Activated naive CD4-positive, alpha-beta T cell treated with anti-CD3 and anti-CD28 coated beads, Interleukin-2, amount 50 U/mL, for 16 hours (primary cell): Measurements from ENCODE around the gene RAB1B.
"Not testable (repeated sequence)": the region's sequence is repeated elsewhere in the genome, so short reads cannot be mapped to it uniquely, and the experiment has no call there.

Experiments used
- DNase-seq: peaks from one replicate; pipeline ENCODE4 v3.0.0-alpha.2; 2020

RAB1B gene

DNA sequence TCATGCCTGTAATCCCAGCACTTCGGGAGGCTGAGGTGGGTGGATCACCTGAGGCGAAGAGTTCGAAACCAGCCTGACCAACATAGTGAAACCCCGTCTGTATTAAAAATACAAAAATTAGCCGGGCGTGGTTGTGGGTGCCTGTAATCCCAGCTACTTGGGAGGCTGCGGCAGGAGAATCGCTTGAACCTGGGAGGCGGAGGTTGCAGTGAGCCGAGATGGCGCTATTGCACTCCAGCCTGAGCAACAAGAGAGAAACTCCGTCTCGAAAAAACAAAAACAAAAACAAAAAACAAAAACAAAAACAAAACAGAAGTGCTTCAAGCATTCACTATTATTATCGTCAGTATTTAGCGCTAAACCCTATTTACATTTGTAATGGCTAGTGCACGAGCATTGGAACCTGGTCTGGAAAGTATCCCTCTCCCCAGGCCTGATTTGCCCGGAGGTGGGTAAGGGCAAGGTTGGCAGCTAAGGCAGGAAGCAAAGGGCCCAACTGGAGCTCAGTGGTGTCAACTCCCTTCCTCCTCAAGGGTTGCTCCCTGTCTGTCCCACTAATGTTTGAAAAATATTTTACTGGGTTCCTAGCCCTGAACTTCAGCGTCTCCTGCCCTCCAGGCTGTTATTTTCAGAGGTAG lies 42.5 kb downstream of the RAB1B start:
- not testable (repeated sequence) for DNase-seq

DNA sequence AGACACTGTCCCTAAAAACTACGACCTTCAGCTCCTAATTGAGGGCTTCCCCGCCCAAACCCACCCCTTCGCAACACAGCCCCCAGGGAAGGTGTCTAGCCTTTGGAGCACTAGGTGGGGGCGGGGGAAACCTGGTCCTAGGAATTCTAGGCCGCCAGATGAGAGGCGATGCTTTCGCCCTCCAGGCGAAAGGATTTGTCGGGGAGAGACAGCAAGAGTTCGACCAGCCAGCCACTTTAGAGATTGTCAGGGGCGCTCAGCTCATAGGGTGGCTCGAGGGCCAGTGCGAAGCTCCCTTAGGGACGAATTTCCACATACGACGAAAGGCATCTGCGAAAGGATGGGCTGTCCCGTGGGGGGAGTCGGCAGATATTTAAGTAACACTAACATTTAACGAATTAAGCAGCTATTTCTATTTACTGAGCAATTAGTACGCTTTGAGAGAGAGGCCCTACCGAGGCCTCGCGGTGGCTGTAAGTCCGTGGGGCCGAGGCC lies 43.1 kb downstream of the RAB1B start:
- no peak for DNase-seq

DNA sequence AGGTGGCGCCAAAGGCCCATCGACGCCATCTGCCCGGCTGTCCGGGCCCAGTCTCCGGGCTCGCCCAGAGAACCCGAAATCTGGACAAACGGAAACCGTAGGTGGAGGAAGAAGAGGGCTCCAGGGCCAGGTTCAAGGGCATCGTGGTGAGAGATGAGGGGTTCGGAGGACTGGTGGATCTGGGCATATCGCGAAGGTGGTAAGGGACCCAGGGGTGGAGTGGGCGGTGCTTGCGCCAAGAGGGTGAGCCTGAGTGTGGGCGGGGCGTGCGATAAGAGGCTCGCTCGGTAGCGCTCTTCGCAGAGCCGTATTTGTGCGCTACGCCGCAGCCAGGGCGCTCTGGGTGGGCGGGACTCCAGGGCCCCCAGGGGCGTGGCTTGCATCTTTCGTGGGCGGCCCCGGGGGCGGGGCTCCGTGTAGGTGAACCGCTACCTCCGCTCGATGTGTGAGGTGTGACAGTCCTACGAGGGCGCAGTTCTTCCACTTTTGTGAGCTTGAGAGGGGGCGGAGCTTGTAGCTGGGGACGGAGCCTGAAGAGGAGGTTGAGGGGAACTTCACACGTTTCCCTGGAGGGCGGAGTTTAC lies 43.6 kb downstream of the RAB1B start:
- DNase-seq, result peak; percentile 95

DNA sequence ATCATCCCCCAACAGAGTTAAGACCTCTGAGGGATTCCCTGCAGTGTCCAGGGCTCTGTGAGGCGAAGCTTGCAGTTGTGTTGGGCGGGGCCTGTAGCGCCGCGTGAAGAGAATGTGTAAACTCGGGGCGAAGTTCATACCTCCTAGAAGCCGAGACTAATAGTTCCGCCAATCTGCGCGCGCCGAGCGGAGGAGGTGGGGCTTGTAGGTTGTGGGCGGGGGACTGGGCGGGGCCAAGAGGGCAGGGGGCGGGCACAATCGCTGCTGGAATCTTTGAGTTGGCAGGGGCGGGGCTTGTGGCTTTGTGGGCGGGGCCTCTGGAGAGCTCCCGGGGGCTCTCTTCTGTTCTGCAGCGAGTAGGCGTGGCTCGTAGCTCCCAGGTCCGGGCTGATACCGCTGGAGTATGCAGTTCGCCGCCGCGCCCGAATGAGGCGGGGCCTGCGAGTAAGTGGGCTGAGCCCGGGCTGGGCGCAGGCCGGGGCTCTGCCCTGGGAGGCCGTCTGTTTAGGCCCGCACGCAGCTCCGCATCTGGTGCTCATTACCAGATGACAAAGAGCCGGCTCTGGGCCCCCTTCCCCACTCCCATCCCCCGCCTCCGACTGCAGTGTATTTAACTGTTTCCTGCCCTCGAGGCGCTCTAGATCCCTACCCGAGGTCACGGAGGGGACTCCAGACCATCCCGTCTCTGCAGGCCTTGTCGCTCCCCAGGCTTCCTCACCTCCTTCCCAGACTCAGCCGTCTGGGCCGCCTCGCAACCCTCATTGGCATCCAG lies 44.3 kb downstream of the RAB1B start:
- DNase-seq, result peak; percentile 97

DNA sequence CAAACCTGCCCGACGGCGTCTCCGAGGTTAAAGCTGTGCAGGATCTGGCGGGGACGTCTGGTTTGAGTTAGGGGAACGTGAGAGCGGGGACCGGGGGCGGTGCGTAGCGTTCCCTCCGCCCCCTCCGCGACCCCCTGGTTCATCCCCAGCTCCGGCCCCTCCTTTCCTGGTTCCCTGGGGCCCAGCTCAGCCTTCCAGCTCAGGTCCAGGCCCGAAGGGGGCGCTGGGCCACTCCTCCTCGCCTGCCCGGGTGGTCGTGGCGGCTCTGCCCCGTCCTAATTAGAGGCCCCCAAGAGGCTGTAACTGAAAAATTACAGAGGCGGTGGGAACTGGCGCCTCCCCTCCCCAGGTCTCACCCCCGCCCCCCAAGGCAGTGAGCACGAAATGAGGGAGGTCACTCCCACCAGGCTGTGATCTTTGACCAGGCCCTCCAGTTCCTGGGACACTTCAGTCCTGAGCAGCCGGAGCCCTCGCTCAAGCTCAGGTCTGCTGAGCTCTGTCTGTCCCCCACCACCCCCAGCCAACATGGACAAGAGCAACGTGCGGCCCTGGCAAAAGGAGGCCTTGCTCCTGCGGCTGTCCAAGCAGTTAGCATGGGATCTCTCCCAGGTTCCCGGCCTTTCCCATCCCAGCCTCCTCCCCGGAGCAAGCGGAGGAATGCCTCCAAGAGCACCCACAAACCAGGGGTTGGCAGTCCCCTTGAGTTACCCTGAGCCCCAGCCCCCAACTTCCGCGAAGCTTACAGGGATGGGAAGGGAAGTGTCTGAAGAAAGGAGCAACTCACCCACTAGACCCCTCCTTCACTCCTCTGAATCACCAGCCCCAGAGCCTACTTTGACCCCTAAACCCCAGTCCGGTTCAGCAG lies 45.1 kb downstream of the RAB1B start:
- DNase-seq, result no peak

DNA sequence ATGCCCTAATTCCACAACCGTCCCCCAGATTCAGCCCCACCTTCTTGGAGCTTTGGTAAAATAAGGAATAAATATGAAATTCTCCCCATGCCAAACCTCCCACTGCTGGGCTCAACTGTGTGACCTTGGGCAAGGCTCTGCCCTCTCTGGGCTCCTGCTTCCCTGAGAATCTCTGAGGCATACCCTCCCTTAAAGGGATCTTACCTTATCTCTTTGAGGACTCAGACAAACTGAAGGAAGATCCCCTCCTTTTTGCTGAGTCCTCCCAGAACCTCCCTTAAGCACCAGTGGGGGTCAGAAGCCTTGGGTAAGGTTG lies 45.7 kb downstream of the RAB1B start:
- no peak for DNase-seq

DNA sequence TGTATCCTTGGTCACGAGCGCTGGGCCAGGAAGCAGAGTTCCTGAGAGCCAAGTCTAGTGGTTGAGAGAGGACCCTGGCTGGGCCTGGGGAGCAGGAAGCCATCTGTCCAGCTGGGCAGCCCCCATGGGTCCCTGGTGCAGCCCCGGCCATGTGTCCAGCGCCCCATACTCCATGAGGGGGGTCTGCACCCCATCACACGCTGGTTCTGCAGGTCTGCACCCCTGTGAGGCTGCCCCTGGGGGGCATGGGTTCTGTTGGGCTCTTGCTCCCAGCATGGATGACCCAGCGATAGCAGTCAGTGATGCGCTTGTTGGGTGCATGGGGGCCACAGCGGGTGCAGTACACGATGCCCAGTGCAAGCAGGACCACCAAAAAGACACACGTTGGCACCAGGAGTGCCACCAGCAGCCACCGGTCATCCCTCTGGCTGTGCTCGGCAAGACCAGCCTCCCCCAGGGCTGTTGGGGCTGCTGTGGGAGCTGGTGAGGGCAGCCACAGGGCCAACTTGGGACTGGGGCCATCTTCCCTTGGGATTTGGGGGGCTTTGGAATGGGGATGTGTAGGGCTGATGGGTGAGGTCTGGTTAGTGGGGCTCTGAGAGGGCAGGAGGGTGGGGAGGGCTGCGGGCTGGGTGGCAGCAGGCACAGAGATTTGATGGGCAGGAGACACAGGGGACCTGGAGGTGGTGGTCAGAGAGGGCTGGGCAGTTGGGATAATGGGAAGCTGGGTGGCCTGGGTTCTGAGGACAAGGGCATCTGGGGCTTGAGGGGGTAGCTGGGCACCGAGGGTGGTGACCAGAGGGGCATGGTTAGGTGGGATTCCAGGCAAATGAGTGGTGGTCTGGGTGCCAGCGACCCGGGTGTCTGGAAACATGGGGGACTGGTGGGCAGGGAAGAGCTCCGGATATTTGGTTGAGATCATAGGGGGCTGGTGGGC lies 46.4 kb downstream of the RAB1B start:
- DNase-seq, result no peak

DNA sequence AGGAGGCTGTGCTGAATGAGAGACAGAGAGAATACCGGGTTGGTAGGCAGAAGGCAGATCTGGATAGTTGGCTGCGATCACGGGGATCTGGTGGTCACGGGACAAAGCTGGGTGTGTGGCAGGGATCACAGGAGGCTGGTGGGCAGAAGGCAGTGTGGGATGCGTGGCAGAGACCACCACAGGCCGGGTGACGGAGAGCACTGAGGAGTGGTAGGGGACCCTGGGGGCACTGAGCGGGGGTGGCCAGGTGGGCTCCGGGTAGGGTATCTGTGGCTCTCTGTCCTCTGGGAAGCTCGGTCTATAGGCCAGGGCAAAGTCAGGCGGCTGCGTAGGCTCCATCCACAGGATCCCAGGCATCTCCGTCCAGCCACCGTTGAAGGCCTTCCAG lies 47.1 kb downstream of the RAB1B start:
- DNase-seq, result no peak

DNA sequence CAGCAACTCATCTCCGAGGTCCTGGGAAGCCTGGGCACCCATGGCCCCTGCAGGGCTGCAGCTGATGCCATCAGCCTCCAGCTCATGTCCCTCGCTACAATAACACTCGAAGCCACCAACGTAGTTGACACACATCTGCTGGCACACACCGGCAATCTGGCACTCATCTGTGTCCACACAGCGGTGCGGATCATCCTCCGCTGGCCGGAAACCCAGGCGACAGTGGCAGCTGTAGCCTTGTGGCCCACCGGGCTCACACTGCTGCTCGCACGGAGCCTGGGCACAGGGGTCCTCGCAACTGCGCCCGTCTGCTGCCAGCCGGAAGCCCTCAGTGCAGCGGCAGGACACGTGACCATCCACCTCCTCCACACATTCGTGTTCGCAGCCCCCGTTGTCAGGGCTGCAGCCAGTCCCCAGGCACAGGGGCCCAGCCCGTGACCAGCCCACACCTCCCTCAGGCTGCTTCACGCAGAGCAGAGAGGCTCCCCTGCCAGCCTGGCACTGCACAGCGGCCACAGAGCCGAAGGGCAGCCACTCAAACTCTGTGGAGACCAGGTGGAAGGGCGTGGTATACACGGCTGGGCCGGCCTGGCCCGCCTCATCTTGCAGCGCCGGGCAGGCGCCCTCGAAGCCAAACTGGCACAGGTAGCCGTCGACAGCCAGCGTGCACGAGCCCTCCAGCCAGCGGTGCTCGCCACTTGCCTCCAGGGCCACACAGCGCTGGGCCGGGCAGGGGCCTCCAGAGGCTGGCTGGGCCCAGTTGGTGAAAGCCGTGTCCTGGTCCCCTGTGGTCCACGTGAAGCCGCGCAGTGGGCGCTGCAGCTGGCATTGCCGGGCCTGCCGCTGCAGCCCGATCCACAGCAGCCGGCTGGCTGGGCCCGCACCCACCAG lies 47.7 kb downstream of the RAB1B start:
- DNase-seq, result no peak

DNA sequence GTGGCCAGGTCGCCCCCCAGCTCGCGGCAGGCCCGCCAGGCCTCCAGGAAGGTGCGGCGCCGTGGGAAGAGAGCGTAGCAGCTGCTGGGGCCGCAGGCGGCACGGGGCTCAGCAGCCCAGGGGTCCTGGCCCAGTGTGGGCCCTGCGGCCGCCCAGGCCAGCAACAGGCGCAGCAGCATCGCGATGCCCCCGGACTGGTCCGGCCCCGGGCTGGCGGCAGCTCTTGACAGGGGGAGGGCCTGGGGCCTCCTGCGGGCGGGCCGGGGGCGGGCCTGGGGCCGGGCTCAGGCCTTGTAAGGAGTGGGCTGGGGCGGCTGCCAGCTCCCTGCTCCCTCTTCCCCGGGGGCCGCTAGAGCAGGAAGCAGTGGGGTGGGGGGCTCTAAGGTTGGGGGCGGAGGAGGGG lies 48.4 kb downstream of the RAB1B start, which contains the start of gene CD248:
CD248 (minus strand) TSS at position 196 of the 403 bp plus-strand sequence; CDS start at position 179, 17 bp downstream.
- no peak for DNase-seq

DNA sequence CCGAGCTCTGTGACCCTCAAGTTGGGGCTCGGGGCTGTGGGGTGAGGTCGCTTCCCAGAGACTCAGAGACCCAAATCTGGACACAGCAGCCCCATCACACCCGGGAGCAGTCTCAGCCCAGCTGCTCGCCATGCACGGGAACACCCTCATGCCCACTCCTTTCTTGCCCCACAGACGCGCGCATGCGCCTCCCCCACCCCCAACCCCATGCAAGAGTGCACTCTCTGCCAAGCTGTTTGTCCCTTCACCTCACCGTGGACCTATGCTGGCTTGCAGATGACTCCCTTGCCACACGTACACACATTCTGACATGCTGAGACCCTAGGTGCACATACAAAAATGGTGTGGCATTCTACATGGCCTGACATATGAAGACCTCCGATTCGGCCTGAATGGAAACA lies 48.9 kb downstream of the RAB1B start:
- DNase-seq, result peak; percentile 53

DNA sequence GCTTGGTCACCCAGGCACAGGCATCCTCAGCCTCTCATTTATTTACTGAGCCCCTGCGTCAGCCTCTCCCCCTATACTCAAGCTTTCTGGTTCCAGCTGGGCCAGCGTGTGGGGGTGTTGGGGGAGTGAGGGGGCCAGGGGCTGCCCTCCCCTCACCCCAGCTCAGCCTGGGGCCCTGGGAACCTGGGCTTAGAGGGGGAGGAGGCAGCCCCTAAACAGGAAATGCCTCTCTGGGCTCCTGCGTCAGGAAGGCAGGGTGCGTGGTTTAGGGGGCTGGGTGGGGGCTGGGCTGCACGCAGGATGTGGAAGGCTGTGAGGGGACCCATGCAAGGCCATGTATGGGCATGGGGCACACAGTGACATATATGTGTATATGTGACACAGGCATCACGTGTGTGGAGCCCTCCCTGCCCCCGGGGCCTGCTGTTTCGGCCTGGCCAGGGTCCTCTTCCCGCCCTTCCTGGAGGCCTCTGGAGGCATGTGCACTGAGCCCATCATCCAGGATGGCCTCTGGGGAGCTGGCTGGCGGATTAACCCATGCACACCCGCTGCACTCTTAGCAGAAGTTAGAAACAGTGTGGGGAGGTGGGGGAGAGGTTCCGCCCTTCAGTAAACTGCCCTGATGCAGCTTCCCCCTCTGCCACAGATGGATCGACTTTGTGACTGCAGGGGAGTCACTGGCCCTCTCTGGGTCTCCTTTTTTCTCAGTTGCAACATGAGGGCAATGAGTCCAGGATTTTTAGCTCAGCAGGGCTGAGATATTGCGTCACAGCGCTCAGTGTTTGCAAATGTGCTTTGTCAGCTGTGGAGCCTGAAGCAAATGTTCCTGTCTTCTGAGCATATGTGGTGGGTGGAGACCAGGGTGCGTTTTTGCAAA lies 49.5 kb downstream of the RAB1B start:
- DNase-seq, result no peak

DNA sequence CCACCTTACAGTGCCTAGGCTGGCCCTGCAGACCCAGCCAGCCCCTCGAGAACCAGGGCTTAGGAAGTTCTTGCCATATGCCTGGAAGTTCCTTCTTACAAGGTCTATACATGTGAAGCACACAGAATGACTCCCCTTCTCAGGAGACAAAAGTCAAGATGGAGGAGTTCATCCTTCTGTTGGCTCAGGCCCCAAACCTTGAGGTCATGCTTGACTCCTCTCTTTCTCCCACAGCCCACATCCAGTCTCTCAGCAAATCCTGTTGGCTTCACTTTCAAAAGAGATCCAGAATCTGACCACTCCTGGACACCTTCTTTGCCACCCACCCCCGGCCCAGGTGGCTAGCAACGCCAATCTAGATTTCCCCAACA lies 50.1 kb downstream of the RAB1B start:
- no peak for DNase-seq

DNA sequence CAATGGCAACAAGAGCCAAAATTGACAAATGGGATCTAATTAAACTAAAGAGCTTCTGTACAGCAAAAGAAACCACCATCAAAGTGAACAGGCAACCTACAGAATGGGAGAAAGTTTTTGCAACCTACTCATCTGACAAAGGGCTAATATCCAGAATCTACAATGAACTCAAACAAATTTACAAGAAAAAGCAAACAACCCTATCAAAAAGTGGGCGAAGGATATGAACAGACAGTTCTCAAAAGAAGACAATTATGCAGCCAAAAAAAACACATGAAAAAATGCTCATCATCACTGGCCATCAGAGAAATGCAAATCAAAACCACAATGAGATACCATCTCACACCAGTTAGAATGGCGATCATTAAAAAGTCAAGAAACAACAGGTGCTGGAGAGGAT lies 51.9 kb downstream of the RAB1B start:
- not testable (repeated sequence) for DNase-seq

DNA sequence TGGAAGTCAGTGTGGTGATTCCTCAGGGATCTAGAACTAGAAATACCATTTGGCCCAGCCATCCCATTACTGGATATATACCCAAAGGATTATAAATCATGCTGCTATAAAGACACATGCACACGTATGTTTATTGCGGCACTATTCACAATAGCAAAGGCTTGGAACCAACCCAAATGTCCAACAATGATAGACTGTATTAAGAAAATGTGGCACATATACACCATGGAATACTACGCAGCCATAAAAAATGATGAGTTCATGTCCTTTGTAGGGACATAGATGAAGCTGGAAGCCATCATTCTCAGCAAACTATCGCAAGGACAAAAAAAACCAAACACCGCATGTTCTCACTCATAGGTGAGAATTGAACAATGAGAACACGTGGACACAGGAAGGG lies 52.3 kb downstream of the RAB1B start:
- not testable (repeated sequence) for DNase-seq

DNA sequence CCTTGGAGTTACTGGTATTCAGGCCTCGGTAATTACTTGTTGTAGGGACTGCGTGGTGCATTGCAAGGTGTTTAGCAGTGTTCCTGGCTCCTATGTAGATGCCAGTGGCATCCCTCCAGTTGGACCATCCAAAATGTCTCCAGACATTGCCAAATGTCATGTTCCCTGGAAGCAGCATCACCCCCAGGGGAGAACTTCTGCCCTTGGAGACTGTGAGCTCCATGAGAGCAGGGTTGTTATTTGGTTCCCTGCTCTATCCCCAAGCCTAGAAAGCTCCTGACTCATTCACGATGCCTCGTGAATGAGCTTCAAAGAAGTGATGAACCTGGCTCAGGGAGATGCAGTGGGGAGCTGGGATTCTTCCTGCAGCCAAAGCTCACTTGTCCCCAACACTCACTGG lies 53.2 kb downstream of the RAB1B start:
- no peak for DNase-seq

DNA sequence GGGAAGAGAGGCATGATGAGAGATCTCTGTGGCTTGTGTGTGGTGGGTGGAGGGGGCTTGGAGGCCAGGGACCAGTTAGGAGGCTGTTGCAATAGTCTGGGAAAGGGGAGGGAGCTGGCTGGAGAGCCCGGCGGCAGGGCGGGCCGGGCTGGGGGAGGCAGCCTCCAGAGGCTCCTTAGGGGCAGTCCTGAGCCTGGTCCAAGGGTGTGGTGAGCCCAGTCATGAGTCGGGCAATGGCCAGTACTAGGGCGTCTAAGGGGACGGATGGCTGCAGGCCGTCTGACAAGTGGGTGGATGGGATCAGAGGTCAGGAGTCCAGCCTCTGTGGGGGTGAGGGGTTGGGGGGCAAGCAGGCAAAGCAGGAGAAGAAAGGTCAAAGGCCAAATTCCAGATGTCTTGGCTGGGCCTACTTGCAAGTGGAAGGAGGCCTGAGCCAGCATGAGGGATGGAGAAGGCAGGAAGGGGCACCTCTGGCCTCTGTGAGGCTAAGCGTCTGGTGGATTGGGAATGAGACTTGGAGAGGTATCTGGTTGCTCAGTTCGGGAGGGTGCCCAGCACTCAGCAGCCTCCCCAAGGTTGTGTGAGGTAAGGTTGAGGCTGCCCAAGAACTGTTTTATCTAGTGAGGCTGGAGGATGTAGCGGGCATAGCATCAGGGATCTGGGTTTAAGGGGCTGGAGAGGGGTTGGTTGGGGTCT lies 54.4 kb downstream of the RAB1B start:
- no peak for DNase-seq

DNA sequence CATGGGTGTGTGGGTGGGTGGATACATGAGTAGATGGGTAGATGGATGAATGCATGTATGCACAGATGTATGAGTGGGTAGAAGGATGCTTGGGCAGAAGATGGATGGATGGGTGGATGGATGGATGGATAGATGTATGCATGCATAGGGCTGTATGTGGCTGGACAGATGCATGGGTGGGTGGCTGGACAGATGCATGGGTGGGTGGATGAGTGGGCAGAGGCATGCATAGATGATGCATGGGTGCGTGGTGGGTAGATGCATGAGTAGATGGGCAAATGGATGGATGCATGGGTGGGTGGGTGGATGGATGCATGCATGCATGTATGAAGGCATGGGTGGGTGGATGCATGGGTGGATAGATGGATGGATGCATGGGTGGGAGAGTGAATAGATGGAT lies 55.2 kb downstream of the RAB1B start:
- no peak for DNase-seq

DNA sequence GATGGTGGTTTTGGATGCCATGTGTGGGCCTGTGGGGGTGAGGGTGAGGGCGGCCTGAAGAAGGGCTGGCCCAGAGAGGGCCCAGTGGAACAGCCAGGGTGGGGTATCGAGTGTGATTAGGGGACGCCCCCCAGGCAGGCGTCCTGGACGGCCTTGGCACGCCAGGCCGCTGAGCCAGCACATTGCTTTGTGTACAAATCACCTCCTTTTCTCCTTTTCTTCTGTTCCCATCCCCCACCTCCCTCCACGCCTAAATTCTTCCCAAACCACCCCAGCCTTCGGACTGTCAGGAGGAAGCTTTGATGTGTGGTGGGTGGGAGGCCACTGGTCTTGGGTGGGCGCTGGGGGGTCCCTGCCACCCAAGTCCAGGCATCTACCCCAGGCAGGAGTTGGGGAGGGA lies 56.2 kb downstream of the RAB1B start:
- no peak for DNase-seq
